ENCODE results near the gene HDAC9. TPM values are rescaled to one million over a fixed set of nuclear protein-coding genes. Genes with fewer than 3 reads are reported as not detected.

Gene HDAC9
- polyA plus RNA-seq, 1 of the 3 experiments (the other 2 are of a cell fraction): 11.6 TPM

- peaks cover 5 to 26% of the 10 kb centered on the region in 2 experiments for H3K36me3 ChIP-seq (replicated peaks in 1 of 2; ENCODE audit: control insufficient read depth in 1 of 2, insufficient read depth in 2 of 2, low read length in 1 of 2)
- peaks cover 86% of the 10 kb centered on the region for H3K79me2 ChIP-seq (ENCODE audit: insufficient read depth)
- no peak for DNase-seq
- peaks cover 37% of the 10 kb centered on the region for H3F3A ChIP-seq (replicated peaks; ENCODE audit: insufficient read depth)
- no peak overlapping the region for H3K27ac ChIP-seq (ENCODE audit: low read depth in 2 of 2, low read length in 1 of 2)
- ChIA-PET POLR2A (no interaction called here), CTCF (no interaction called here)
- no peaks in the 10 kb centered on the region for H4K20me1 ChIP-seq (ENCODE audit: insufficient read depth)
- no peak overlapping the region for H2AFZ ChIP-seq (ENCODE audit: low read depth)
- H3K4me3 ChIP-seq (ENCODE audit: low read depth in 2 of 2, low read length in 1 of 2): no peak overlapping the region
- no peak overlapping the region for H3K9ac ChIP-seq
- no peaks in the 10 kb centered on the region for H3K9me3 ChIP-seq
- no peaks in the 10 kb centered on the region for H3K27me3 ChIP-seq (ENCODE audit: insufficient read depth)
- H3K9me2 ChIP-seq: no peaks in the 10 kb centered on the region
- WGBS (ENCODE audit: low lambda C conversion rate): 89% methylated on average over 3 of the region's 3 CpGs
- H3K4me2 ChIP-seq: no peak overlapping the region
- TF ChIP-seq FOSL2 (IDR thresholded peaks at IDR 0.05; ENCODE audit: borderline replicate concordance, low read depth) (no peak), YY1 (IDR thresholded peaks at IDR 0.05; ENCODE audit: low read depth) (no peak), ELF1 (IDR thresholded peaks at IDR 0.05) (no peak), NRF1 (IDR thresholded peaks at IDR 0.05; ENCODE audit: low read depth, low read length) (no peak), IRF3 (IDR thresholded peaks at IDR 0.05; ENCODE audit: low read depth, low read length) (no peak), FOXM1 (IDR thresholded peaks at IDR 0.05; ENCODE audit: low read depth) (no peak), SMC3 (IDR thresholded peaks at IDR 0.05; ENCODE audit: low read depth, low read length) (no peak), NFIC (IDR thresholded peaks at IDR 0.05; ENCODE audit: borderline replicate concordance) (no peak), RFX5 (IDR thresholded peaks at IDR 0.05; ENCODE audit: low read length) (no peak), MEF2A (IDR thresholded peaks at IDR 0.05; ENCODE audit: borderline replicate concordance, low read depth) (no peak), CHD2 (IDR thresholded peaks at IDR 0.05; ENCODE audit: low read length, partially characterized antibody) (no peak), TAF1 (IDR thresholded peaks at IDR 0.05; ENCODE audit: borderline replicate concordance, low read depth, low read length) (no peak), EP300 (IDR thresholded peaks at IDR 0.05; ENCODE audit: borderline replicate concordance in 1 of 2, low read depth in 1 of 2, low read length in 1 of 2) (no peak), ZBTB33 (IDR thresholded peaks at IDR 0.05; ENCODE audit: borderline replicate concordance, low read depth) (no peak), REST (IDR thresholded peaks at IDR 0.05; ENCODE audit: low read depth, low read length) (no peak), TEAD4 (IDR thresholded peaks at IDR 0.05; ENCODE audit: borderline replicate concordance, insufficient read depth) (no peak), TCF12 (IDR thresholded peaks at IDR 0.05) (no peak)
- peaks cover 31 to 47% of the 10 kb centered on the region in 2 experiments; a peak in 3 of 4 replicates for H3K4me1 ChIP-seq (ENCODE audit: control insufficient read depth in 1 of 2, insufficient read depth in 2 of 2, low read depth in 1 of 2, low read length in 1 of 2)
These were observed 28.7 kb downstream of the HDAC9 start for GRCh38 chr7:18524248-18524647.

Data from SK-N-SH (cell line).